GM18867 (cell line): Measurements from ENCODE around the gene FNDC4.

ENCODE experiments used
- ATAC-seq: cut with Tn5 transposase; IDR thresholded peaks from one replicate; pipeline ENCODE4 v1.9.1; 2021; ENCODE audit warnings: mild to moderate bottlenecking, moderate library complexity; ENCODE audit not compliant: unreplicated experiment

The FNDC4 gene

DNA sequence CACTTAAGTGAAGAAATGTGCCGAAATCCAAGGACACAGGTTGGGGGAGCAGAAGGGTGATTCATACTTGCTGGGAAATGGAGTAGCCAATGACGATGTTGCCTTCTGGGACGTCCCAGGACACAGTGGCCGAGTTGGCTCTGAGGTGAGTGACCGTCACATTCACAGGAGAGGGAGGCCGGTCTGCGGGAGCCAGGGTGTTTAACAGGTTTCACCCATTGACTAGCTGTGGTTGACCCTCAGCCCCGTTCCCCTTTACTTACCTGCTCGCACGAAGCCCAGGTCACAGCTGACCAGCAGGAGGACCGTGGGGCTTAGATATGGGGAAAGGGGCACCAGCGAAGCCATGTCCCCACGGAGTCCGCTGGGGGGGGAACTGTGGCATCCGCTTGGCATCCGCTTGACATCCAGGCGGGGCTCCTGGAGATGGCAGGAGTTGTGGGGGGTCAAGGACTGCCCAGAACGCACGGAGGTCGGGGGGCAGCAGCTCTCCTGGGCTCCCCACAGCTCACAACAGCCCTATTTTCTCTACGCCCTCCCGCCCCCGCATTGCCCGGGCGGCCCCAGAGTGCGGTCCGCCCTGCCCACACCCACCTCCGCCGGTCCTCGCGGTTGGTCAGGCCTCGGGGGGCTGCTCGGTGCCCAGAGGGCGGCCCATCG, 586 bp downstream of the FNDC4 start:
- no peak for ATAC-seq

DNA sequence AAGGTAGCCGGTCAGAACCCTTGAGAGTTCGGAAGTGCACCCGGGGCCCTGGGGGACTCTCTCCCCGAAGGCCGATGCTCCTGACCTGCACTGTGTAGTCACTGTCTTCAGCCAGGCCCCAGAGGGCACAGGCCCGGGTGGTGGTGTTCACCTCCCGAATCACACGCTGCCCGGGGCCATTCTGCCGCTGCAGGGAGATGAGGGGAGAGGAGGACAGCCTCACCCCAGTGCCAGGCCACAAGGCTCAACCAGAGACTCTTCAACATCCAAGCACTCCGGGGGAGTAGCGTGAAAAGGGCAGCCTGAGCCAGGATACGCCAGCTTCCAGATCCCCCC, 1.1 kb downstream of the FNDC4 start:
- no peak for ATAC-seq

DNA sequence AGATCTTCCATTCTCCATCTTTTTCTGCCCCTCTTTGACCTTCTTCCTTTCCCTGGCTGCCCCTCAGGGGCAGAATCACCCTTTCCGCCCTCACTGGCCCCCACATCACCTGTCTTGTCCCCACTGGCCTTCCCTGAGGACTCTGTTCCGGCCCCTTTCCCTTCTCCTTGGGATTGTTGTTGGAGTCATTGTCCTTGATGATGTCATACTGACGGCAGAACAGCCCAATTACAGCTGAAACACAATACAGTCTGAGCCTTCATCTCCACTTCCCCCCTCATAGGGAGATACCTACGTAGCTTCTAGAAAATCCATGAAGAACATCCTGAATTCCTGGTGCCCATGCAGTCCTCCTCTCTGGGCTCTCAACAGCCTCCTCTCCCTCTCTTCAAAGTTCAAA, 2.4 kb downstream of the FNDC4 start:
- no peak for ATAC-seq

DNA sequence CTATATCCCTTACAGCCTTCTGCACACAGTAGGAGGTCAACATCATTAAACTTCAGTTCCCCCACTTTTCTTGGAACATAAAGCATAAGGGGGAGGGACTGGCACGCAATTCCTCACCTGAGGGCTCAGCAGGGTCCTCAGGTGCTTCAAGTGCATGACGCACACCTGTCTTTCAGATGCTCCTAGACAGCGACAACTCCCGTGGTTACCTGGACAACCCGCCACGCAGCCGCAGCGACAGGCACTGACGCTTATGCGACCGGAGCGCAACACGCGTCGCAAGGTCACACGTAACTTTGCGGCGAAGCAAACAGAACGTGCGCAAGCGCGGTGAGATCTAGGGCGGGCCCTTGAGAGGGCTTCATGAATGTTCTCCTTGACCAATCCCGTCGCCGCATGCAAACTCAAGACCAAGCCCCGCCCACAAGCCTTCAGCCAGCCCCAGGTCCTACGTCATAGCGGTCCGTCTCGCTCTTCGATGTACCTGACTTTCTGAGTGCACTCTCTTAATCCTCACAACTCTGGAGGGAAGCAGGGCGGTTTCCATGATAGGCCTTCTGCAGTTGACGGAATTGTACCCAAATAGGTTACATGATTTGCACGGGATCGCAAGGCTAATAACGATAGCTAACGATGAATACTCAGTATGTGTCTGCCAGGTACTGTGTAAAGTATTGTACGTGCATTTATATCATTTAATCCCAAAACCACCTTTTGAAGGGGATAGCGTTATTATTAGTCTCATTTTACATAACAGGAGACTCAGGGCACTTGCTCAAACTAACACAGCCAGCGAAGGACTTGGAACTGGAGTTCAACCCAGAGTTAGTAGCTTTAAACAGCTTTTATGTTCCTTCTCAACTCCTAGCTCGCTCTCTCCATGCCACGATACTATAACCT, 5.3 kb downstream of the FNDC4 start, which contains the start of gene IFT172:
Gene IFT172, minus strand, starts transcription at position 246 of the 900 bp plus-strand sequence. Its CDS starts 90 bp downstream, at position 156.
- ATAC-seq, result peak; percentile 95

DNA sequence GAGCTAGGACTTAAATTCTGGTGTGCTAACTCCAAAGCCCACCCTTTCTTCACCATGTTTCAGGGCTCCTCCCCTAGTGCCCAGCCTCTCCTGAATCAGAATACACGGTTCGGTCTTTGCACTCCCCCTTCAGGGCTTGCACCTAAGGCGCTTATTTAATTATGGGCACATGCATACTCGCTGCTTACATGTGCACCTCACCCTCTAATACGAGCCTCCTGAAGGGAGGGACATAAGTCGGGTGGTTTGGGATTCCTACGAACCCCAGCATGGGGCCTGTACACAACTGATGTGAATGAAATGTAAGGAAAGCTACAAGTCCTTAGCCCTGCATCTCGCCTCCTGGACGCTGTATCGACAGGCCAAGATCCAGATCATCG, 5.9 kb downstream of the FNDC4 start:
- peak; percentile 1 for ATAC-seq

DNA sequence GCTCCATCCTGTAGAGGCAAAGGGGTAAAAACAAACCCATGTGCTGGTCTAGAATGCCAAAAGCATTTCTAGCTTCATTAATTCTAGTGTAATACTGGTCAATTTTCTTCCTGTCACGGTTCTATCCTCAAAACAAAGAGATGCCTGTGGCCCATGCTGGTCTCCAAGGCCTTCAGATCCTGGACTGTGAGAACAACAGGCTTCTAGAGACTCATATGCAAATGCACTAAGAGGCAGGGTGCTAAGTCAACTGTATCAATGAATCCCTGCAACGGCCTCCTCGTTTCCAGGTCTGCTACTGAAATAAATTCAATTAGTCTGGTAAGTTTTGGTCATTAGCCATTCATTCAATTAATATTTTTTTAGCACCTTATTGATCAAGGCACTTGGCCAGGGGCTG, 9.5 kb downstream of the FNDC4 start:
- no peak for ATAC-seq

DNA sequence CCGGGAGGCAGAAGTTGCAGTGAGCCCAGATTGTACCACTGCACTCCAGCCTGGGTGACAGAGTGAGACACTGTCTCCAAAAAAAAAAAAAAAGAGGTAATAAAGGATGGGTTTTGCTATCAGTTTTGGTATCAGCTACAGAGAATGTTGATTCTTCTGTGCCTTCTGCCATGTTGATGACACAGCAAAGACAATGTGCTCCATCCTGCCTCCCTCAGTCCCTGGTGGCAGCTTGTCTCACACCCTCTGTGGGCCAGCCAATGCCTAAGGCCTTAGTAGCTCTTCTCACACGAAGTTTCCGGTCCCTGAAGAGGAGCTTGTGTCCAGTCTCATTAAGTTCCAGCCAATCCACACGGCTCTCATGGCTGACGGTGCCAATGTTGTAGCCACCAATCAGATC, 23.0 kb downstream of the FNDC4 start:
- no peak for ATAC-seq

DNA sequence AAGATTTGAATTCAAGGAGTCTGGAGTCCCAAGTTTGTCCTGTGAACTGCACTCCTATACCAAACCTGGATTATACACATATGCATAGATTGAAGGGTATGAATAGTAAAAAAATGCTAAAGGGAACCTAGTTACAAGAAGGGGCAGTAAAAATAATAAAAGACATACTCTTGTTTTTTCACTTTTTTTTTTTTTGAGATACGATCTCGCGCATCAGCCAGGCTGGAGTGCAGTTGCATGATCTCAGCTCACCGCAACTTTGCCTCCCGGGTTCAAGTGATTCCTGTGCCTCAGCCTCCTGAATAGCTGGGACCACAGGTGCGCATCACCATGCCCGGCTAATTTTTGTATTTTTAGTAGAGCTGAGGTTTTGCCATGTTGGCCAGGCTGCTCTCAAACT, 30.6 kb downstream of the FNDC4 start:
- ATAC-seq, result no peak

DNA sequence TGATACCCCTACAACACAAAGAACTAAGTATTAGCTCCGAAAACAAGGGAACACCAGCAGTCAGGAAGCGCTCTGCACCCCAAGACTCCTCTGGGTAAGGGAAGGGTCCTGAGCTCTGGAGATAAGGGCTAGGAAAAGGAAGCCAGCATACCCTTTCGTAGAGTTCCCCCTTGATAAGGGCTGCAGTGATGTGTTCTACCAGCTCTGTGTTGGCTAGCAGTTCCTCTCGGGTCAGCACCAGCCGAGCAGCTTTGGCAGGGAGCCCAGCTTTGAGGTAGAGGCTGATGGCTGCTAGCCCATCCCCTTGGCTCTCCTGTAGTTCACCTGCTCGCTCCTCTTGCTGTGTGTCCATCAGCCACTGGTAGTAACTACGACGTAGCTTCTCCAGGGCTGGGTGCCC, 33.9 kb downstream of the FNDC4 start:
- ATAC-seq, result no peak

DNA sequence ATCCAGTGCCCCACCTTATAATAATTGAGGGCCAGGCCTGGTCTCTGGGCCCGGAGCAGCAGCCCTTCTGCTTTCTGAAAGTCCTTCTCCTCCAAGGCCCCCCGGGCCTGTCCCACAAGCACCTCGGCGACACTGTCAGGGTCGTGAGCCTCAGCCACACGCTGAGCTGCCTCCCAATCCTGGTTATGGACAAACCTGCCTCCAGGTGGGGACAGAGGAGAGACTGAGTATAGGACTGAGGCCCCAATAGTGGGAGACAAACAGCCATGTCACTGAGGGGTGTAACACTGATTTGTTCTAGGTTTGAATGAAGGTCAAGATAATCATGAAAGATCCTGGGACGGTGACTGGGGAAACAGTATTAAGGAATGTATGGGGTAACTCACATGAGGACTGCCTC, 41.0 kb downstream of the FNDC4 start:
- ATAC-seq, result no peak

DNA sequence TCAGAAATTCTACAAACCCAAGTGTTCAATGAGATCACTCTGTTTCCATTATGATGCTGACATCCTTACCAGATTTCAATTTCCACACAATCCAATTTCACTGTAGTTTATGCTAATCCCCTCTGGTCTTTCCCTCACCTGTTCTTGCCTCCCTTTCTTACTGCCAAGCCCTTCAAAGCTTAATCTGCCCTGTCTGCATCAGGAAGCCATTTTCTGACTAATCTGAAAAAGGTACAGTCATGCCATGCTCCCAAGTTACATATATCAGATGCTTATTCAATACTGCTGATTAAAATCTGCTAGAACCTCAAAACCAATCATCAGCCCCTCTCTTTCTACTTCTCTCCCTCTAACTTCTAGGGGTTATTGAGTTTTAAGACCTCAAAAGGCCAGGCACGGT, 43.9 kb downstream of the FNDC4 start:
- ATAC-seq, result no peak

DNA sequence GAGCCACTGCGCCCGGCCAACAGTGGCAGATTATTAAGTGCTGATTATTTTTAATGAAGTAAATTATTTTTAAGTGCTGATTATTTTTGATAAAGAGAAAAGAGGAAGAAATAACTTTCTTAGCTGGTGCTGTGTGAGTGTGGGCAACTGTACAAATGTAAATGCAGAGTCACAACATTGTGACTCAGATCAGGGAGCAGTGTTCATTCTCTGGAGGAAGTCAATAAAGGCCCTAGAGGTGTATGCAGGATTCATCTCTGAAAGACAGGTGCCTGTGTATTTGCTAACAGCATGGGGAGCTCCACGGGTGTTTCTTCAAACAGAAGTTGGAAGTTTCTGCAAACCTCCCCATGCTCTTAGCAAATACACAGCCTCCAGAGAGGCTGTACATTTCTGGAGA, 46.6 kb downstream of the FNDC4 start:
- no peak for ATAC-seq

DNA sequence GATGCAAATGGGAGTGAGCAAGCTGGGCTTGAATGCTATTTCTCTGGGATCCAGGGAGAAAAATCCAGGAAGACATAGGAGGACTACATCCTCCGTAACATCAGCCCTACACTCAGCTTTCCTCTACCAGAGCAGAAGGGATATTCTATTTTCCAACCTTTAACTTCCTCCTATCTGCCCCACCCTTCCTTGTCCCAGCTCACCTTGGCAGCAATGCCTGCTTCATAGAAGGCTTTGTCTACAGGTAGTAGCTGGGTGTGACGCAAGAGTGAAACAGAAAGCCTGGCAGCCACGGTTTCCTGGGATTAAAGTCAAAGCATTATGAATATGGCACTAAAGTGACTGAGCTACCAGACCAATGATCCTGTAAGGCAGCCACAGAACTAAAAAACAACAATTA, 48.9 kb downstream of the FNDC4 start:
- no peak for ATAC-seq

DNA sequence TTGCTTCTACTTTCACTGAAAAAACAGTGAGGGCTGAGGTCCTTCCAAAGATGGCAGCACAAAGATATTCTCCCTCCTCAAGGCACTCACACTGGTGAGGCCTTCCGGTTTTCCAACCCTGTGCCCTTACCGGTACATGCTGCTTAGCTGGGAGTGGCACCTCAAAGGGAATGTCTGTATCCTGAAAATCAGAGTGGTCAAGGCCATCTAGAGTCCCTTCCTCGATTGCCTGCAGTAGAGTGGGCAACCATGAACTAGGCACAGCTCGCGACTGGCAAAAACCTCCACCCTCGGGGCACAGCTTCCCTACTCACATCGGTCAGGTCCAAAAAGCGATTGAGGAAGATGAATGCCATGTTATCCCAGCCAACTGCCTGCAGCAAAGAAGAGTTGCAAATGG, 49.4 kb downstream of the FNDC4 start:
- no peak for ATAC-seq

DNA sequence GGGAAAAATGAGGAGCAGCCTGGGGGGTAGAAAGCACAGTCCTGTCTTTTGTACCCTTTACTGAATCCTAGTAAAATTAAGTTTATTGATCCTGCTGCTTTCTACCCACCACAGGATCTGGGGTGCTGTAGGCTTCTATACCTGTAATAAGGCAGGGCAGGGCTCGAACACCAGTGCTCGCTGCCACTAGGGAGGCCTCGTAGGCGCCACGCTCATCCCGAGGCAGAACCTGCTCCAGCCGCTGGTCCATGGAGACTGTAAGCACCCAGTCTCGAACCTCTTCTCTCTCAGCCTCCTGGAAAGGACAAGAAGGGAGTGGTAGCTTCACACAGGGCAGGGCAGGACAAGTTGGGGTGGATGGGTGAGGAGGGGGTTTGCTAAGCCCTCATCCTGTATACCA, 49.8 kb downstream of the FNDC4 start:
- ATAC-seq, result no peak

DNA sequence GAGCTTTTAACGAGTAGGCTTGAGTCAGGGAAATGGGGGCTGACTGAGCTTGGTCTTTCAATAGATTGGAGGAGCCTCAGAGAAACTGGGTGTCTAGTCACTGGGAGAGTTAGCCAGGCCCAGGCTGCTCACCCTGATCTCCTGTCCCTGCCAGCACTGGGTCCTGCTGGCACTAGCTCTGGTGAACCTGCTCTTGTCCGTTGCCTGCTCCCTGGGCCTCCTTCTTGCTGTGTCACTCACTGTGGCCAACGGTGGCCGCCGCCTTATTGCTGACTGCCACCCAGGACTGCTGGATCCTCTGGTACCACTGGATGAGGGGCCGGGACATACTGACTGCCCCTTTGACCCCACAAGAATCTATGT, 52.1 kb downstream of the FNDC4 start:
- no peak for ATAC-seq

DNA sequence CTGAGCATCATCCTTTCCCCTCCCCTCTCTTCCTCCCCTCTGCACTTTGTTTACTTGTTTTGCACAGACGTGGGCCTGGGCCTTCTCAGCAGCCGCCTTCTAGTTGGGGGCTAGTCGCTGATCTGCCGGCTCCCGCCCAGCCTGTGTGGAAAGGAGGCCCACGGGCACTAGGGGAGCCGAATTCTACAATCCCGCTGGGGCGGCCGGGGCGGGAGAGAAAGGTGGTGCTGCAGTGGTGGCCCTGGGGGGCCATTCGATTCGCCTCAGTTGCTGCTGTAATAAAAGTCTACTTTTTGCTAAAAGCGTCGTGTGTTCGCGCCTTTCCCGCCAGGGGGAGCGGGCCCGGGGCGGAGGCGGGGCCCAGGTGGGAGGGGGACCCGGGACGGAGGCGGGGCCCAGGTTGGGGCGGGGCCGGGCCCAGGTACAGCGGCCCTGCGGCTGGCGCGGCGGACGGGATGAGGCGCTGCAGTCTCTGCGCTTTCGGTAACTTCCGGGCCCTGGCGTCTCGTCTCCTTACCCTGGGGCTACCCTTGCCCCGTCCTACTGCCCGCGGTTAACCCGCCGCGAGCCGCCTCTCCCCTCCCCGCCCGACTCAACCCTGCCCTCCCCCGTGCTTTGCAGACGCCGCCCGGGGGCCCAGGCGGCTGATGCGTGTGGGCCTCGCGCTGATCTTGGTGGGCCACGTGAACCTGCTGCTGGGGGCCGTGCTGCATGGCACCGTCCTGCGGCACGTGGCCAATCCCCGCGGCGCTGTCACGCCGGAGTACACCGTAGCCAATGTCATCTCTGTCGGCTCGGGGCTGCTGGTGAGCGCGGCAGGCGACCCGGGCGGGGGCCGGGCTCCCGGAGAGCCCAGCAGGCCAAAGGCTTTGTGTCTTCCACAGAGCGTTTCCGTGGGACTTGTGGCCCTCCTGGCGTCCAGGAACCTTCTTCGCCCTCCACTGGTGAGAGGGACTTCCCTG, 52.8 kb downstream of the FNDC4 start, which contains the start of gene KRTCAP3:
Gene KRTCAP3, plus strand, starts transcription at position 424 of the 962 bp plus-strand sequence. Its CDS starts 32 bp downstream, at position 456.
- ATAC-seq, result no peak
